Neural cell (in vitro differentiated cells): Measurements from ENCODE around the gene CD164.

Experiments
- CTCF ChIP-seq: fragments of 450-650 bp; IDR thresholded peaks from 2 replicates; pipeline ENCODE4 v1.5.1; 2014; ENCODE audit warnings: antibody characterized with exemption, mild to moderate bottlenecking, moderate library complexity; ENCODE audit not compliant: poor library complexity, severe bottlenecking
- EP300 ChIP-seq: fragments of 450-650 bp; conservative IDR thresholded peaks from 2 replicates; pipeline ENCODE4 v1.6.1; 2014; ENCODE audit warnings: antibody characterized with exemption, mild to moderate bottlenecking, moderate library complexity; ENCODE audit not compliant: poor library complexity, severe bottlenecking
- EZH2 ChIP-seq: fragments of 200-600, 300-800 bp; shearing (Covaris generic), sonication (generic); IDR thresholded peaks from 2 replicates; pipeline ENCODE4 v1.6.1; 2014; ENCODE audit warnings: antibody characterized with exemption, low read length, borderline replicate concordance, mild to moderate bottlenecking; ENCODE audit not compliant: insufficient read depth, poor library complexity, severe bottlenecking
- MXI1 ChIP-seq: fragments of 450-650 bp; conservative IDR thresholded peaks from 2 replicates; pipeline ENCODE4 v1.6.1; 2014; ENCODE audit warnings: antibody characterized with exemption, mild to moderate bottlenecking; ENCODE audit not compliant: poor library complexity, severe bottlenecking
- POLR2AphosphoS5 ChIP-seq: IDR thresholded peaks from 2 replicates; pipeline ENCODE4 v1.6.1; 2012
- RAD21 ChIP-seq: fragments of 450-650 bp; conservative IDR thresholded peaks from 2 replicates; pipeline ENCODE4 v1.6.1; 2014; ENCODE audit warnings: antibody characterized with exemption, mild to moderate bottlenecking, moderate library complexity
- REST ChIP-seq: IDR thresholded peaks from 2 replicates; pipeline ENCODE4 v1.6.1; 2012; ENCODE audit warnings: borderline replicate concordance
- SMC3 ChIP-seq: fragments of 450-650 bp; conservative IDR thresholded peaks from 2 replicates; pipeline ENCODE4 v1.6.1; 2014; ENCODE audit warnings: antibody characterized with exemption, mild to moderate bottlenecking, moderate library complexity; ENCODE audit not compliant: poor library complexity
- TAF1 ChIP-seq: IDR thresholded peaks from 2 replicates; pipeline ENCODE4 v1.6.1; 2012; ENCODE audit warnings: low read depth

DNA sequence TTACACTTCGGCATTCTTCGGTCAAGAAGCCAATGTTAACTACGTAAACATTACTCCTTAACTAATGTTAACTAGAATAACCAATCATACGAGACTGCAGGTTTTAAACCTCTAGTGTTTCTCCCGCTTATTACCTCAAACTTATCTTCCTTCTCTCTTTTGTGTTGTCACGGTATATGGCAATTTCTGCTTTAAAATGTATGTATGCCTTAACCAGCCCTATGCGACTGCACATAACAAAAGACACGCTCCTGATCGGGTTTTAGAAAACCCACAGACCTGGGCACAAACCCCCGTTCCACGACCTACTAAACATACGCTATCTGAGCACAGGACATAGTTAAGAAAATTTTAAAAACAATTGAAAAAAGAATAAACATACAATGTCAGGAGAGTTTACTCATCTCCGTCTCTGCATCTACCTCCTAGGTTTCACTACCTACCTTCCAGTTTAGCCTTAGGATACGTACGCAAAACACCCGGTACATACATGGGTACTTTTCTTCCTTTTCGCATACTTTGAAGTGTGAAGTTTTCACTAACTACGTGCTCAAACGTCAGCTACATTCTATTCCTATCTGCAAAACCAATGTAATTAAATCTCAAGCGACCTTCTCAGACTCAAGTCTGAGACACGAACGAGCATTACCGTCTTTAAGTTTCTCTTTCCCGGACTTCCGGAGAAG lies 1.1 kb downstream of the CD164 start:
- no peak for TF ChIP-seq TAF1
- no peak for TF ChIP-seq CTCF
- no peak for TF ChIP-seq RAD21
- no peak for TF ChIP-seq POLR2AphosphoS5
- TF ChIP-seq MXI1: no peak
- TF ChIP-seq EZH2: no peak
- TF ChIP-seq REST: no peak
- no peak for TF ChIP-seq EP300
- TF ChIP-seq SMC3: no peak
